ENCODE data around the gene PRR12.

DNA sequence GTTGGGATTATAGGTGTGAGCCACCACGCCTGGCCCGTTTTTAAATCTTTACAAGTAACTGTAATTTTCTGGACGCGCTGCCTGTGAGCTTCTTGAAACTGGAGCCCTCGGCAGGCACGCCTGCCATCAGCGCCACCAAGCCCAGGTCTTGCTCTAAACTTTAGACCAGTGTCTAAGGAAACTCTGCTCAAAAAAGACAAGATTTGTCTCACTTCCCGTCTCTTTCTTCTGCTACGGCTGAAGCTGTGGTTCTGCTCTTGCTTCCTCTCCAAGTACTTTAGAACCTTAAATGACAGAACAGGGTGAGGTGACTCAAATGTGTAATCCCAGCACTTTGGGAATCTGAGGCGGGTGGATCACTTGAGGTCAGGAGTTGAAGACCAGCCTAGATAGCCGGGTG is 38.2 kb upstream of the PRR12 start:
- TF ChIP-seq, protein P1, sequence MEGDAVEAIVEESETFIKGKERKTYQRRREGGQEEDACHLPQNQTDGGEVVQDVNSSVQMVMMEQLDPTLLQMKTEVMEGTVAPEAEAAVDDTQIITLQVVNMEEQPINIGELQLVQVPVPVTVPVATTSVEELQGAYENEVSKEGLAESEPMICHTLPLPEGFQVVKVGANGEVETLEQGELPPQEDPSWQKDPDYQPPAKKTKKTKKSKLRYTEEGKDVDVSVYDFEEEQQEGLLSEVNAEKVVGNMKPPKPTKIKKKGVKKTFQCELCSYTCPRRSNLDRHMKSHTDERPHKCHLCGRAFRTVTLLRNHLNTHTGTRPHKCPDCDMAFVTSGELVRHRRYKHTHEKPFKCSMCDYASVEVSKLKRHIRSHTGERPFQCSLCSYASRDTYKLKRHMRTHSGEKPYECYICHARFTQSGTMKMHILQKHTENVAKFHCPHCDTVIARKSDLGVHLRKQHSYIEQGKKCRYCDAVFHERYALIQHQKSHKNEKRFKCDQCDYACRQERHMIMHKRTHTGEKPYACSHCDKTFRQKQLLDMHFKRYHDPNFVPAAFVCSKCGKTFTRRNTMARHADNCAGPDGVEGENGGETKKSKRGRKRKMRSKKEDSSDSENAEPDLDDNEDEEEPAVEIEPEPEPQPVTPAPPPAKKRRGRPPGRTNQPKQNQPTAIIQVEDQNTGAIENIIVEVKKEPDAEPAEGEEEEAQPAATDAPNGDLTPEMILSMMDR (IDR thresholded peaks at IDR 0.05), result no peak
- no peak for TF ChIP-seq POLR2A (IDR thresholded peaks at IDR 0.05)
